Endodermal cell (in vitro differentiated cells): ENCODE results near the gene FAM156B. TPM values are rescaled to one million over a fixed set of nuclear protein-coding genes. Genes with fewer than 3 reads are reported as not detected.
"Not testable (repeated sequence)": the region's sequence is repeated elsewhere in the genome, so short reads cannot be mapped to it uniquely, and the experiment has no call there.

Experiments
- DNase-seq: peaks from one replicate; pipeline ENCODE4 v3.0.0-alpha.2; 2017
- H3K27ac ChIP-seq: 2 replicates; pipeline ENCODE4 v1.5.1; 2013; ENCODE audit warnings: mild to moderate bottlenecking, low read depth, low read length, moderate library complexity
- H3K27me3 ChIP-seq: 2 replicates; pipeline ENCODE4 v1.6.1; 2013; ENCODE audit warnings: mild to moderate bottlenecking, low read length, moderate library complexity; ENCODE audit not compliant: insufficient read depth, control insufficient read depth, poor library complexity, severe bottlenecking
- H3K36me3 ChIP-seq: 2 replicates; pipeline ENCODE4 v1.7.0; 2013; ENCODE audit warnings: mild to moderate bottlenecking, low read length, moderate library complexity; ENCODE audit not compliant: control insufficient read depth, insufficient read depth
- H3K4me1 ChIP-seq: one replicate; pipeline ENCODE4 v1.7.0; 2013; ENCODE audit warnings: low read length; ENCODE audit not compliant: control insufficient read depth, insufficient read depth
- H3K4me3 ChIP-seq: 2 replicates; pipeline ENCODE4 v1.5.1; 2013; ENCODE audit warnings: mild to moderate bottlenecking, low read length, moderate library complexity
- H3K9ac ChIP-seq: 2 replicates; pipeline ENCODE4 v1.6.1; 2013; ENCODE audit warnings: mild to moderate bottlenecking, low read length, moderate library complexity; ENCODE audit not compliant: poor library complexity, severe bottlenecking; ENCODE audit errors: extremely low read depth
- H3K9me3 ChIP-seq: 2 replicates; pipeline ENCODE4 v1.6.1; 2013; ENCODE audit warnings: mild to moderate bottlenecking, low read length, moderate library complexity; ENCODE audit not compliant: control insufficient read depth
- H3K27ac Mint-ChIP-seq: 2 replicates; pipeline ENCODE4 v1.8.0; 2020; ENCODE audit warnings: mixed read lengths
- H3K27me3 Mint-ChIP-seq: 2 replicates; pipeline ENCODE4 v1.8.0; 2021; ENCODE audit warnings: mild to moderate bottlenecking, mixed read lengths; ENCODE audit not compliant: insufficient read depth
- H3K36me3 Mint-ChIP-seq: 2 replicates; pipeline ENCODE4 v1.8.0; 2020; ENCODE audit warnings: low read depth, mixed read lengths
- H3K4me1 Mint-ChIP-seq: 2 replicates; pipeline ENCODE4 v1.8.0; 2020; ENCODE audit warnings: mixed read lengths
- H3K4me3 Mint-ChIP-seq: 2 replicates; pipeline ENCODE4 v1.8.0; 2020; ENCODE audit warnings: mild to moderate bottlenecking, moderate library complexity, mixed read lengths
- H3K9me3 Mint-ChIP-seq: 2 replicates; pipeline ENCODE4 v1.8.0; 2020; ENCODE audit warnings: mild to moderate bottlenecking, mixed read lengths
- WGBS, 2 experiments: methylation state at CpG; one replicate each; pipeline versions ENCODE4 v1.1.5 to v1.1.7; 2013; ENCODE audit warnings: missing lambda C conversion rate in 2 of 2, mixed read lengths in 1 of 2; ENCODE audit not compliant: insufficient coverage in 1 of 2, insufficient read length in 1 of 2; 5-methylcytosine and 5-hydroxymethylcytosine counted together
- total RNA-seq, 2 donors: library from RNA; stranded (reverse); fragmentation: NEBNext Ultra II Directional in 1 of 2; extraction: Animal tissue kit (Norgen Biotek cat#: 25700) in 1 of 2; gene quantifications; 2 replicates in 1 of 2; 3 replicates in 1 of 2; pipeline ENCODE4 v1.2.1, GENCODE V29; 2021

The FAM156B gene
- total RNA-seq, 2 donors from 2014 or later = 10.9 to 12.8 TPM

GRCh38 chrX:52945838-52946494, 48.8 kb downstream of the FAM156B start:
- not testable (repeated sequence) for H3K36me3 ChIP-seq, H3K27me3 ChIP-seq, H3K4me3 Mint-ChIP-seq, H3K9me3 ChIP-seq, H3K4me1 Mint-ChIP-seq, H3K27me3 Mint-ChIP-seq, H3K9me3 Mint-ChIP-seq, H3K4me3 ChIP-seq, DNase-seq, H3K9ac ChIP-seq, H3K27ac ChIP-seq, H3K27ac Mint-ChIP-seq, H3K4me1 ChIP-seq, H3K36me3 Mint-ChIP-seq
- WGBS, 2 experiments = no CpG with 5 or more reads among the region's 14 CpGs

- WGBS, 2 experiments = no CpG with 5 or more reads among the region's 16 CpGs
- H3K4me3 ChIP-seq, H3K9me3 ChIP-seq, H3K36me3 ChIP-seq, H3K36me3 Mint-ChIP-seq, H3K9ac ChIP-seq, H3K27me3 ChIP-seq, H3K27ac ChIP-seq, H3K27me3 Mint-ChIP-seq, H3K4me1 Mint-ChIP-seq, H3K4me3 Mint-ChIP-seq, H3K27ac Mint-ChIP-seq, H3K4me1 ChIP-seq, H3K9me3 Mint-ChIP-seq, DNase-seq: not testable (repeated sequence)
These were observed 50.4 kb downstream of the FAM156B start for GRCh38 chrX:52947501-52947900.

GRCh38 chrX:52948265-52948664, 51.1 kb downstream of the FAM156B start:
- H3K36me3 Mint-ChIP-seq, H3K9me3 ChIP-seq, H3K27ac ChIP-seq, H3K27me3 ChIP-seq, H3K4me3 ChIP-seq, H3K4me3 Mint-ChIP-seq, H3K36me3 ChIP-seq, H3K9me3 Mint-ChIP-seq, H3K27ac Mint-ChIP-seq, DNase-seq, H3K4me1 Mint-ChIP-seq, H3K9ac ChIP-seq, H3K27me3 Mint-ChIP-seq, H3K4me1 ChIP-seq: not testable (repeated sequence)
- WGBS, 2 experiments = no CpG with 5 or more reads among the region's 17 CpGs

GRCh38 chrX:52949325-52949724, 52.2 kb downstream of the FAM156B start:
- no CpG with 5 or more reads among the region's 4 CpGs for WGBS, 2 experiments
- H3K9me3 Mint-ChIP-seq = not testable (repeated sequence)

GRCh38 chrX:52949884-52950283, 52.8 kb downstream of the FAM156B start:
- not testable (repeated sequence) for H3K4me3 ChIP-seq, H3K27me3 Mint-ChIP-seq, H3K27me3 ChIP-seq, H3K27ac Mint-ChIP-seq, H3K9ac ChIP-seq, H3K9me3 Mint-ChIP-seq, H3K9me3 ChIP-seq, H3K27ac ChIP-seq, H3K4me3 Mint-ChIP-seq, H3K4me1 ChIP-seq, DNase-seq, H3K36me3 Mint-ChIP-seq, H3K36me3 ChIP-seq, H3K4me1 Mint-ChIP-seq
- no CpG with 5 or more reads among the region's 10 CpGs for whole genome bisulfite sequencing, 2 experiments

More at GRCh38 chrX:52949325-52949724, 52.2 kb downstream of the FAM156B start:
- not testable (repeated sequence) for H3K4me3 Mint-ChIP-seq, H3K36me3 Mint-ChIP-seq, H3K27ac Mint-ChIP-seq, H3K27me3 Mint-ChIP-seq, H3K4me3 ChIP-seq, H3K4me1 Mint-ChIP-seq, DNase-seq, H3K9ac ChIP-seq, H3K9me3 ChIP-seq, H3K27ac ChIP-seq, H3K4me1 ChIP-seq, H3K27me3 ChIP-seq, H3K36me3 ChIP-seq

Other genes with a start within 250 kb of the FAM156B start
- not detected for gene SSX7, start 242.4 kb upstream of the FAM156B start, total RNA-seq
- not detected for gene SSX2, start 190.2 kb upstream of the FAM156B start, total RNA-seq
- not detected for gene SSX2B, start 146.1 kb upstream of the FAM156B start, total RNA-seq
- gene SPANXN5, start 99.9 kb upstream of the FAM156B start, total RNA-seq = not detected
- gene XAGE5, start 86.0 kb upstream of the FAM156B start, total RNA-seq = not detected
- not detected for gene XAGE3, start 29.2 kb upstream of the FAM156B start, total RNA-seq
- gene FAM156A, start 61.2 kb downstream of the FAM156B start, total RNA-seq = 10 to 100 TPM; 14.0 to 21.6 TPM
- gene GPR173, start 151.5 kb downstream of the FAM156B start, total RNA-seq = 1 to 10 TPM; 7.0 to 9.4 TPM
- gene TSPYL2, start 185.0 kb downstream of the FAM156B start, total RNA-seq = 10 to 100 TPM; 16.6 to 25.1 TPM
- gene KANTR, start 196.8 kb downstream of the FAM156B start, total RNA-seq = 10 to 100 TPM; 11.7 to 14.4 TPM